Liver (tissue), 9 donors: ENCODE measurements around the gene SMIM23. TPM values are rescaled to one million over a fixed set of nuclear protein-coding genes. Genes with fewer than 3 reads are reported as not detected.

Experiments used
- DNase-seq: peaks from one replicate; pipeline ENCODE4 v3.0.0-alpha.2; 2017; ENCODE audit warnings: low spot score
- H3K27ac ChIP-seq, 2 donors: one replicate each; pipeline ENCODE4 v1.7.0; 2013; ENCODE audit warnings: inconsistent platforms in 2 of 2, low read length in 2 of 2, control low read depth in 1 of 2, low read depth in 1 of 2, mild to moderate bottlenecking in 1 of 2
- H3K27me3 ChIP-seq, 4 donors: one replicate each; pipeline versions ENCODE4 v1.6.1 to v1.7.0; 2013; ENCODE audit warnings: low read length in 3 of 4, inconsistent platforms in 1 of 4, mild to moderate bottlenecking in 1 of 4, moderate library complexity in 1 of 4; ENCODE audit not compliant: control insufficient read depth in 4 of 4, insufficient read depth in 4 of 4
- H3K36me3 ChIP-seq, 4 donors: one replicate each; pipeline versions ENCODE4 v1.6.1 to v1.7.0; 2013; ENCODE audit warnings: low read length in 3 of 4, mild to moderate bottlenecking in 3 of 4, low read depth in 1 of 4, moderate library complexity in 1 of 4; ENCODE audit not compliant: control insufficient read depth in 4 of 4, insufficient read depth in 3 of 4
- H3K4me1 ChIP-seq, 4 donors: one replicate each; pipeline versions ENCODE4 v1.6.1 to v1.7.0; 2013; ENCODE audit warnings: low read length in 3 of 4, mild to moderate bottlenecking in 3 of 4, moderate library complexity in 1 of 4; ENCODE audit not compliant: control insufficient read depth in 4 of 4, insufficient read depth in 4 of 4
- H3K4me3 ChIP-seq, 3 donors: one replicate each; pipeline versions ENCODE4 v1.6.1 to v1.7.0; 2013; ENCODE audit warnings: low read length in 3 of 3, control low read depth in 1 of 3, low read depth in 1 of 3, mild to moderate bottlenecking in 1 of 3
- H3K9ac ChIP-seq, 2 donors: one replicate each; pipeline ENCODE4 v1.7.0; 2013; ENCODE audit warnings: low read length in 2 of 2, mild to moderate bottlenecking in 2 of 2, moderate library complexity in 2 of 2, control low read depth in 1 of 2, low read depth in 1 of 2
- H3K9me3 ChIP-seq, 4 donors: one replicate each; pipeline versions ENCODE4 v1.6.1 to v1.7.0; 2013; ENCODE audit warnings: low read length in 3 of 4; ENCODE audit not compliant: control insufficient read depth in 4 of 4
- ATF3 ChIP-seq: IDR thresholded peaks from 2 replicates; pipeline ENCODE4 v1.6.1; 2016; ENCODE audit warnings: antibody characterized with exemption
- CTCF ChIP-seq: fragments of 150-350 bp; IDR thresholded peaks from 2 replicates; pipeline ENCODE4 v1.5.1; 2017; ENCODE audit warnings: improper control_type of control experiment, low read depth, low read length; ENCODE audit not compliant: missing input control
- EGR1 ChIP-seq, 2 donors: IDR thresholded peaks; 2 replicates each; pipeline ENCODE4 v1.6.1; 2016 to 2018; ENCODE audit warnings: antibody characterized with exemption in 2 of 2, low read depth in 2 of 2
- FOXA1 ChIP-seq: IDR thresholded peaks from 2 replicates; pipeline ENCODE4 v1.6.1; 2016; ENCODE audit warnings: antibody characterized with exemption
- FOXA2 ChIP-seq: IDR thresholded peaks from 2 replicates; pipeline ENCODE4 v1.6.1; 2016; ENCODE audit warnings: antibody characterized with exemption
- GABPA ChIP-seq, 2 donors: IDR thresholded peaks in 1 of 2; conservative IDR thresholded peaks in 1 of 2; 2 replicates each; pipeline ENCODE4 v1.6.1; 2016; ENCODE audit warnings: antibody characterized with exemption in 2 of 2, mild to moderate bottlenecking in 1 of 2, moderate library complexity in 1 of 2
- HNF4A ChIP-seq, 2 donors: conservative IDR thresholded peaks; 2 replicates each; pipeline ENCODE4 v1.6.1; 2016; ENCODE audit warnings: antibody characterized with exemption in 2 of 2, mild to moderate bottlenecking in 2 of 2
- HNF4G ChIP-seq: IDR thresholded peaks from 2 replicates; pipeline ENCODE4 v1.6.1; 2016; ENCODE audit warnings: antibody characterized with exemption
- JUND ChIP-seq, 2 donors: IDR thresholded peaks; 2 replicates each; pipeline ENCODE4 v1.6.1; 2016; ENCODE audit warnings: antibody characterized with exemption in 2 of 2
- MAX ChIP-seq: IDR thresholded peaks from 2 replicates; pipeline ENCODE4 v1.6.1; 2016; ENCODE audit warnings: antibody characterized with exemption
- NR2F2 ChIP-seq: IDR thresholded peaks from 2 replicates; pipeline ENCODE4 v1.6.1; 2016; ENCODE audit warnings: antibody characterized with exemption
- RAD21 ChIP-seq, 2 donors: IDR thresholded peaks; 2 replicates each; pipeline ENCODE4 v1.6.1; 2016; ENCODE audit warnings: antibody characterized with exemption in 2 of 2, mild to moderate bottlenecking in 2 of 2
- REST ChIP-seq: IDR thresholded peaks from 2 replicates; pipeline ENCODE4 v1.6.1; 2016; ENCODE audit warnings: antibody characterized with exemption, mild to moderate bottlenecking
- RXRA ChIP-seq, 2 donors: IDR thresholded peaks; 2 replicates each; pipeline ENCODE4 v1.6.1; 2017 to 2018; ENCODE audit warnings: antibody characterized with exemption in 2 of 2, mild to moderate bottlenecking in 1 of 2
- SP1 ChIP-seq: IDR thresholded peaks from 2 replicates; pipeline ENCODE4 v1.6.1; 2018; ENCODE audit warnings: antibody characterized with exemption, mild to moderate bottlenecking
- TAF1 ChIP-seq: conservative IDR thresholded peaks from 2 replicates; pipeline ENCODE4 v1.6.1; 2016; ENCODE audit warnings: antibody characterized with exemption, mild to moderate bottlenecking
- YY1 ChIP-seq: IDR thresholded peaks from 2 replicates; pipeline ENCODE4 v1.6.1; 2016; ENCODE audit warnings: antibody characterized with exemption, mild to moderate bottlenecking
- ZBTB33 ChIP-seq: IDR thresholded peaks from 2 replicates; pipeline ENCODE4 v1.6.1; 2016; ENCODE audit warnings: antibody characterized with exemption
- WGBS: extraction: QIAGEN DNeasy Blood & Tissue Kit; methylation state at CpG from one replicate; pipeline ENCODE4 v1.1.7; 2013; 5-methylcytosine and 5-hydroxymethylcytosine counted together
- polyA plus RNA-seq, 2 donors: library from polyadenylated mRNA; stranded (reverse) in 1 of 2; unstranded in 1 of 2; fragments of 200-250 nt in 1 of 2; fragments of >200 nt in 1 of 2; fragmentation: Nextera tagmentation in 1 of 2; extraction: Ambion mirVana in 1 of 2; gene quantifications; one replicate each; pipeline versions ENCODE4 v1.2.1 to v1.2.3, GENCODE V29; 2013 to 2015
- total RNA-seq, 2 donors: library from RNA; depleted of rRNA; stranded (reverse); fragments of >200 nt; gene quantifications; one replicate each; pipeline ENCODE4 v1.2.3, GENCODE V29; 2014
- donor health status: healthy.
- donor health status: healthy.
- donor health status: healthy.
- donor health status: healthy.
- donor health status: healthy.

SMIM23 gene
- total and polyA plus RNA-seq, 4 donors = not detected

- H3K9ac ChIP-seq = no peak overlapping the region
- no peak overlapping the region for H3K4me3 ChIP-seq
- H3K36me3 ChIP-seq = no peaks in the 10 kb centered on the region
- no peak for DNase-seq
- peaks cover 0 to 3% (median under 1%) of the 10 kb centered on the region in 4 donors for H3K9me3 ChIP-seq
- H3K4me1 ChIP-seq = no peaks in the 10 kb centered on the region
- H3K27ac ChIP-seq = no peak overlapping the region
- no peak for TF ChIP-seq MAX
- TF ChIP-seq RXRA (IDR thresholded peaks at IDR 0.05) = no peak
- no peak for TF ChIP-seq HNF4A (conservative IDR thresholded peaks at IDR 0.05)
- no peak for TF ChIP-seq TAF1
- no peak for TF ChIP-seq SP1
- TF ChIP-seq FOXA1 = no peak
- TF ChIP-seq FOXA2 = no peak
- no peak for TF ChIP-seq NR2F2
- TF ChIP-seq GABPA (IDR thresholded peaks at IDR 0.05 in 1 of 2, conservative IDR thresholded peaks at IDR 0.05 in 1 of 2) = no peak
- no peak for TF ChIP-seq REST
- no peak for TF ChIP-seq ATF3
- TF ChIP-seq JUND (IDR thresholded peaks at IDR 0.05) = no peak
- TF ChIP-seq HNF4G = no peak
- TF ChIP-seq EGR1 (IDR thresholded peaks at IDR 0.05; ENCODE audit: low read depth in 2 of 2) = no peak
- no peak for TF ChIP-seq YY1
- no peak for TF ChIP-seq RAD21 (IDR thresholded peaks at IDR 0.05)
- no peak for TF ChIP-seq ZBTB33
- no peak for TF ChIP-seq CTCF
- WGBS = 91% methylated on average over 9 of the region's 9 CpGs
- peaks cover 0 to 3% (median 0%) of the 10 kb centered on the region in 4 donors for H3K27me3 ChIP-seq
Observed at GRCh38 chr5:171774418-171774817, 11.2 kb upstream of the SMIM23 start.
